Fibroblast of peridontal ligament (primary cell): Measurements from ENCODE around the gene COL6A1.

ENCODE experiments used
- DNase-seq: peaks from one replicate; pipeline ENCODE4 v3.0.0-alpha.2; 2010; ENCODE audit errors: extremely low read depth

Gene COL6A1

DNA sequence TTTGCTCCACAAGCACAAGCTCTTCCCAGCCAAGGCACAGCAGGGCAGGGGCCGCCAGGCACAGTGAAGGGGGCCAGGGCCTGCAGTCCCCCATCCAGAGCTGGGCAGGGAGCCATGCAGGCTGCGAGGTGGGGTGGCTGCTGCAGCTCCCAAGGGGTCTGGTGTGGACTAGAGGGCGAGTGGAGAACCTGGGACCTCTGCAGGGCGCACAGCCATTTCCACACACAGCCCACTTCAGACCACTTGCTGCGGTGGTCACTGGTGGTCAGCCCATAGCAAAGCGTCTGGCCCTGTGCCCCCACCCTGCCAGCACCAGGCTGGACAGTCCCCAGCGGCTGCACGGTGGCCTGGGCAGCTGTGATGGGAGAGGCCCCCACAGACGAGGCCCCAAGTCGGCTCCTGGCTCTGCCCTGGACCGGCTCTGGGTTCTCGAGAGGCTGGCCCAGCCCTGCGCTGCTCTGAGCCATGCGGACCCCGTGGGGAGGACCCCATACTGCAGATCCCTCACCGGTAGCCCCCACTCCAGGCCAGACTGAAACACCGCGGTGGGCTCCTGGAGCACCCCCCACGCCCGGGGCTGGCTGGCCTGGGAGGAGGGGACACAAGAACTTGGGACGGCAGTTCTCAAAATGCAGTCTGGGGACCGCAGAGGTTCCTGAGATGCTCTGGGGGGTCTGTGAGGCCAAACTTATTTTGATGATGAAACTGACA lies 69.3 kb downstream of the COL6A1 start:
- no peak for DNase-seq

- DNase-seq: no peak
Observed at GRCh38 chr21:46051379-46051770, 69.8 kb downstream of the COL6A1 start.

DNA sequence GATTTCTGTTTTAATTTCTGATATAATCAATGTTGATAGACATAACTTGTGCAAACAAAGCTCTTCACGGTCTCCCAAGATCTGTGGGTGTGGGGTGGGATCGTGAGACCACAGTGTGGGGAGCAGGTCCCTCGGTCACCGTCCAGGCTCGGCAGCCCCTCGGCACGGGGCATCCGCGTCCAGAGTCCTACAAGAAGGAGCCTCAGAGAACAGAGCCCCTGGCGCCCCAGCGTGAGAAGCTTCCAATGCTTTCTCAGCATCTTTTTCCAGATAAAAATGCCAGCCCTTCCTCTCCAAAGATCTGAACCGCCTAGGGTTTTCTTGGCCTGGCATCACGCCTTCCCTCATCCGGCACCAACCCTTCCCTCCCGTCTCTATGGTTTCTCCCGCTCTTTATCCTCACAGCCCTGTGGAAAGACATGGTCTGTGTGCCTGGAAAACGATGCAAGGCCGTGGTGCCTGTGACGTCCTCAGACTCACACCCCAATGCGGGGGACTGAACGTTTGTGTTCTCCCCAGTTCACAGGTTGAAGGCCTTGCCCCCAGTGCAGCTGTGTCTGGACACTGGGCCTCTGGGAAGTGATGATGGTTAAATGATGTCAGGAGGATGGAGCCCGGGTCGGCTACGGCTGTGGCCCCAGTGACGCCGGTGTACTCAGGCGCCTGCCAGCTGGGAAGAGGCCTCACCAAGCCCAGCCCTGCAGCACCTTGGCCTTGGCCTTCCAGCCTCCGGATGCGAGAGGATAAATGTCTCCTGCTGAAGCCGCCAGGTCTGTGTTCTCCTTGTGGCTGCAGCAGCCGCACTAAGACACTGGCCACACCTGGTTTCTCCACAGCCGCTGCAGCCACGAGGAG lies 70.5 kb downstream of the COL6A1 start:
- no peak for DNase-seq

DNA sequence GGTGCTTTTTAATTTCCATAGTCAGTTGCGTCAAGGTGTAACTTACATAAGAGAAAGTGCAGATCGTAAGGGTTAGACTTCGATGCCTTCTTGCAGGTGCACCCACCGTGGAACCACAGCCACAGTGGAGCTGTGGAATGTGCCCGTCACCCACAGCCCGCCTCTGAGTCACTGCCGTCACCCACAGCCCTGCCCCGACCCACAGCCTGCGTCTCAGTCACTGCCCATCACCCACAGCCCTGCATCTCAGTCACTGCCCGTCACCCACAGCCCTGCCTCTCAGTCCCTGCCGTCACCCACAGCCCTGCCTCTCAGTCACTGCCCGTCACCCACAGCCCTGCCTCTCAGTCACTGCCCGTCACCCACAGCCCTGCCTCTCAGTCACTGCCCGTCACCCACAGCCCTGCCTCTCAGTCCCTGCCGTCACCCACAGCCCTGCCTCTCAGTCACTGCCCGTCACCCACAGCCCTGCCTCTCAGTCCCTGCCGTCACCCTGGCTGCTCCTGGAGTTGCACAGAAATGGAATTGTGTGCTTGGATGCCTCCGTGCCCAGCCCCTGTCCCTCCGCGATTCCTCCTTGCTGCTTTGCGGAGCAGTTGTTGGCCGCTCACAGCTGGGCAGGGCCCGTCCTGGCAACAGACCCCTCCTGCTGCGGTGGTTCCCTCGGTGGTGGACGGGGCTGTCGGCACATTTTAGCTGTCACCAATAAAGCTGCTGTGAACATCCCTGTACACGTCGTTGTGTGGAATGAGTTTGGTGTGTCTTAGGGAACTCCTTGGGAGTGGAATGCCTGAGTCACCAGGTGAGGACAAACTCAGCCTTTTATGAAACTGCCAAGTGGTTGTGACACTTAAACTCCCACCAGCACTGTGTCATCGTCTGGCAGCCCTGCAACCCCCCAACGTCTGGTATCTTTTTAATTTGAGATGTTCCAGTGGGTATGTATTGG lies 71.4 kb downstream of the COL6A1 start:
- DNase-seq: no peak

DNA sequence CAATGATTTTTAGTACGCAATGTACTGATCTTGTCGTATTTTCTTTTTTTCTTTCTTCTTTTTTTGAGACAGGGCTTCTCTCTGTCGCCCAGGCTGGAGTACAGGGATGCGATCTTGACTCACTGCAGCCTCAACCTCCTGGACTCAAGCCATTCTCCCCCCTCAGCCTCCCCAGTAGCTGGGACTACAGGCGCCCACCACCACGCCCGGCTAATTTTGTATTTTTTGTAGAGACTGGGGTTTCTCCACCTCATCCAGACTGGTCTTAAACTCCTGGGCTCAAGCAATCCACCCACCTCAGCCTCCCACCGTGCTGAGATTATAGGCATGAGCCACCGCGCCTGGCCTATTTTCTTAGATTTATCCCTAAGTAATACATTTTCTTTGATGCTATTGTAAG lies 72.5 kb downstream of the COL6A1 start:
- DNase-seq: no peak

- DNase-seq: no peak
Observed at GRCh38 chr21:46054451-46054881, 72.9 kb downstream of the COL6A1 start.
